A549 (cell line): ENCODE data around the gene APBB2. TPM values are rescaled to one million over a fixed set of nuclear protein-coding genes. Genes with fewer than 3 reads are reported as not detected.

Experiments used
- ATAC-seq, 2 experiments: fragments of 200-7000 bp in 1 of 2; fragments of >200 bp in 1 of 2; cut with Nextera tagmentation in 1 of 2; cut with Tn5 transposase in 1 of 2; 3 replicates each; pipeline versions ENCODE4 v1.8.0 to v1.9.1; 2018 to 2020; ENCODE audit warnings: mild to moderate bottlenecking in 1 of 2, moderate library complexity in 1 of 2
- CTCF ChIA-PET: fragments of 300-600 bp; sonication (Branson Sonifier 250); formaldehyde crosslinking; extraction: SDS; loops from one replicate; lab custom pipeline; 2021; ENCODE audit warnings: antibody characterized with exemption, inconsistent platforms; lab: Yijun Ruan, JAX
- POLR2A ChIA-PET: fragments of 350-600 bp; formaldehyde crosslinking; extraction: SDS; loops from one replicate; lab custom pipeline; 2021; ENCODE audit warnings: antibody characterized with exemption, inconsistent platforms; lab: Yijun Ruan, JAX
- DNase-seq, 2 experiments: peaks; one replicate each; pipeline versions ENCODE4 v3.0.0 to v3.0.0-alpha.2; 2011 to 2016; ENCODE audit warnings: low read depth in 1 of 2, low spot score in 1 of 2
- FAIRE-seq: peaks from 2 replicates; lab custom pipeline; 2011; peaks lifted over from hg19 to GRCh38; lab: Jason Lieb, UNC
- H3K27ac ChIP-seq, 2 experiments: fragments of >200 bp; sonication (Bioruptor Twin); formaldehyde crosslinking; 3 replicates each; pipeline ENCODE4 v1.5.1; 2016 to 2017
- H3K4me1 ChIP-seq: fragments of >200 bp; sonication (Bioruptor Twin); formaldehyde crosslinking; 3 replicates; pipeline ENCODE4 v1.6.1; 2016
- H3K4me2 ChIP-seq: fragments of >200 bp; sonication (Bioruptor Twin); formaldehyde crosslinking; 3 replicates; pipeline ENCODE4 v1.6.1; 2016
- H3K4me3 ChIP-seq: fragments of >200 bp; sonication (Bioruptor Twin); formaldehyde crosslinking; 3 replicates; pipeline ENCODE4 v1.5.1; 2016
- H3K9me3 ChIP-seq: fragments of >200 bp; sonication (Bioruptor Twin); formaldehyde crosslinking; 3 replicates; pipeline ENCODE4 v1.6.1; 2016
- CBX2 ChIP-seq: fragments of 200-600 bp; sonication (generic); IDR thresholded peaks from 2 replicates; pipeline ENCODE4 v1.6.1; 2016; ENCODE audit warnings: low read depth, mild to moderate bottlenecking, borderline replicate concordance
- CHD4 ChIP-seq: fragments of 200-600 bp; sonication (generic); IDR thresholded peaks from 2 replicates; pipeline ENCODE4 v1.6.1; 2016; ENCODE audit warnings: antibody characterized with exemption, mild to moderate bottlenecking, borderline replicate concordance
- EHF ChIP-seq: fragments of 250-450 bp; sonication (Bioruptor Pico); IDR thresholded peaks from 2 replicates; pipeline ENCODE4 v1.5.0; 2020; ENCODE audit warnings: mild to moderate bottlenecking
- HOXA7 ChIP-seq: fragments of 250-450 bp; sonication (Bioruptor Pico); IDR thresholded peaks from 2 replicates; pipeline ENCODE4 v1.5.0; 2020; ENCODE audit warnings: mild to moderate bottlenecking, moderate library complexity
- HOXB5 ChIP-seq: fragments of 250-450 bp; sonication (Bioruptor Pico); IDR thresholded peaks from 2 replicates; pipeline ENCODE4 v1.5.0; 2020; ENCODE audit warnings: mild to moderate bottlenecking, moderate library complexity
- JUN ChIP-seq, 2 experiments: fragments of >200 bp; sonication (Bioruptor Twin); formaldehyde crosslinking; IDR thresholded peaks; 2 replicates in 1 of 2; 3 replicates in 1 of 2; pipeline ENCODE4 v1.6.1; 2016 to 2017
- MAFK ChIP-seq: fragments of 450-650 bp; IDR thresholded peaks from 2 replicates; pipeline ENCODE4 v1.6.1; 2014; ENCODE audit not compliant: partially characterized antibody
- NPAS2 ChIP-seq: fragments of 250-450 bp; sonication (Bioruptor Pico); IDR thresholded peaks from 2 replicates; pipeline ENCODE4 v1.8.0; 2022; ENCODE audit warnings: mild to moderate bottlenecking, moderate library complexity, borderline replicate concordance
- RAD21 ChIP-seq, 2 experiments: fragments of >200 bp in 1 of 2; sonication (Bioruptor Twin) in 1 of 2; formaldehyde crosslinking in 1 of 2; IDR thresholded peaks in 1 of 2; conservative IDR thresholded peaks in 1 of 2; 2 replicates in 1 of 2; 3 replicates in 1 of 2; pipeline ENCODE4 v1.6.1; 2012 to 2018; ENCODE audit warnings: inconsistent platforms in 1 of 2
- RARB ChIP-seq: fragments of 250-450 bp; sonication (Bioruptor Pico); IDR thresholded peaks from 2 replicates; pipeline ENCODE4 v1.8.0; 2021; ENCODE audit warnings: mild to moderate bottlenecking, moderate library complexity
- ZFP36 ChIP-seq: fragments of 450-650 bp; IDR thresholded peaks from 2 replicates; pipeline ENCODE4 v1.6.1; 2014; ENCODE audit warnings: borderline replicate concordance; ENCODE audit not compliant: partially characterized antibody
- WGBS: methylation state at CpG from one replicate; pipeline ENCODE4 v1.1.6; 2017; ENCODE audit errors: missing lambda C conversion rate; 5-methylcytosine and 5-hydroxymethylcytosine counted together
- polyA plus RNA-seq, 4 experiments: library from polyadenylated mRNA; depleted of rRNA in 3 of 4; stranded (reverse); fragments of >200 nt; fragmentation: RNase III in 1 of 4; extraction: RNeasy Plus Mini Kit Qiagen cat#74134 plus additional on column Dnase treatment in 1 of 4; gene quantifications; 2 replicates in 3 of 4; 3 replicates in 1 of 4; pipeline ENCODE4 v1.2.3, GENCODE V29; 2011 to 2017
- TF ChIP-seq, protein P1 (sequence below): fragments of >200 bp; sonication (Bioruptor Twin); formaldehyde crosslinking; IDR thresholded peaks from 2 replicates; pipeline ENCODE4 v1.6.1; 2016
- TF ChIP-seq, protein P2 (sequence below): fragments of >200 bp; sonication (Bioruptor Twin); formaldehyde crosslinking; IDR thresholded peaks from 3 replicates; pipeline ENCODE4 v1.5.1; 2016
- TF ChIP-seq, protein P3 (sequence below): IDR thresholded peaks from 2 replicates; pipeline ENCODE4 v1.6.1; 2012
- TF ChIP-seq, protein P4 (sequence below): fragments of 250-450 bp; sonication (Bioruptor Pico); IDR thresholded peaks from 2 replicates; pipeline ENCODE4 v1.5.0; 2021; ENCODE audit warnings: mild to moderate bottlenecking, moderate library complexity, borderline replicate concordance

APBB2 gene
- polyA plus RNA-seq, 2 of the 4 experiments (the other 2 are of a cell fraction) = 8.3 to 31.9 TPM

- TF ChIP-seq CHD4 (no peak), CBX2 (no peak), HOXA7 (no peak), JUN (IDR thresholded peaks at IDR 0.05) (no peak), HOXB5 (CRISPR knock-in tag) (no peak)
- TF ChIP-seq, protein P1, sequence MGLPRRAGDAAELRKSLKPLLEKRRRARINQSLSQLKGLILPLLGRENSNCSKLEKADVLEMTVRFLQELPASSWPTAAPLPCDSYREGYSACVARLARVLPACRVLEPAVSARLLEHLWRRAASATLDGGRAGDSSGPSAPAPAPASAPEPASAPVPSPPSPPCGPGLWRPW = no peak
These were observed 45.9 kb upstream of the APBB2 start (continued) for GRCh38 chr4:41260116-41260733.

DNA sequence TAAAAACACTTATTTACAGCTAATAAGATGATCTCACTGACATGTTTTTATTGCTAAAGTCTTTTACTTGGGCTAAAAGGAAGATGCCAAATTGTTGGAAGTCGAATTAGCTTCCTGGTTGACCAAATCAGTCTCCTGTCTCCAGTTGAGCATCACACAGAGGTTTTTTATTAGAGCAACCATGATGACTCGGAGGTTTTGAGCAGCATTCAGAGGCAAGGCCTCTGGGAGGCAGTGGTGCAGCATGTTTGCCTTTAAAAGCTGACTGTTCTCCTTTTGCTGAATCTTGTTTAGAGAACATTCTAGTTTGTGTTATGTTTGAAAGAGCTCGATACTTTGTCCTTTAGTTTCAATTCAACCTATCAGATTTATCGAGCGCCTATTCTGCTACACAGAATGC lies 44.4 kb upstream of the APBB2 start:
- CTCF ChIA-PET = interaction anchor here (0.6 to 1.6 kb wide), 5 partner anchors 9 to 402 kb away, joined by 3 to 6 read pairs (median 4); no protein-coding TSS in a partner anchor
- Histone ChIP-seq H3K4me2 (peak overlapping the region; percentile 92), H3K4me3 (peak overlapping the region; percentile 99), H3K4me1 (peaks cover 33% of the 10 kb centered on the region), H3K9me3 (no peaks in the 10 kb centered on the region), H3K27ac (peak overlapping the region; percentile 99; a peak in 5 of 6 replicates)
- peak in 1 of 2 experiments; percentile 23; a peak in 2 of 6 replicates for ATAC-seq
- TF ChIP-seq RAD21 (conservative IDR thresholded peaks at IDR 0.05 in 1 of 2, IDR thresholded peaks at IDR 0.05 in 1 of 2) = peak; percentile 27 to 37; a peak in 3 of 5 replicates
- TF ChIP-seq CHD4 = no peak
- TF ChIP-seq, protein P2, sequence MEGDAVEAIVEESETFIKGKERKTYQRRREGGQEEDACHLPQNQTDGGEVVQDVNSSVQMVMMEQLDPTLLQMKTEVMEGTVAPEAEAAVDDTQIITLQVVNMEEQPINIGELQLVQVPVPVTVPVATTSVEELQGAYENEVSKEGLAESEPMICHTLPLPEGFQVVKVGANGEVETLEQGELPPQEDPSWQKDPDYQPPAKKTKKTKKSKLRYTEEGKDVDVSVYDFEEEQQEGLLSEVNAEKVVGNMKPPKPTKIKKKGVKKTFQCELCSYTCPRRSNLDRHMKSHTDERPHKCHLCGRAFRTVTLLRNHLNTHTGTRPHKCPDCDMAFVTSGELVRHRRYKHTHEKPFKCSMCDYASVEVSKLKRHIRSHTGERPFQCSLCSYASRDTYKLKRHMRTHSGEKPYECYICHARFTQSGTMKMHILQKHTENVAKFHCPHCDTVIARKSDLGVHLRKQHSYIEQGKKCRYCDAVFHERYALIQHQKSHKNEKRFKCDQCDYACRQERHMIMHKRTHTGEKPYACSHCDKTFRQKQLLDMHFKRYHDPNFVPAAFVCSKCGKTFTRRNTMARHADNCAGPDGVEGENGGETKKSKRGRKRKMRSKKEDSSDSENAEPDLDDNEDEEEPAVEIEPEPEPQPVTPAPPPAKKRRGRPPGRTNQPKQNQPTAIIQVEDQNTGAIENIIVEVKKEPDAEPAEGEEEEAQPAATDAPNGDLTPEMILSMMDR = peak; percentile 23; the same call in 1 of the 3 replicates
- TF ChIP-seq, protein P3, sequence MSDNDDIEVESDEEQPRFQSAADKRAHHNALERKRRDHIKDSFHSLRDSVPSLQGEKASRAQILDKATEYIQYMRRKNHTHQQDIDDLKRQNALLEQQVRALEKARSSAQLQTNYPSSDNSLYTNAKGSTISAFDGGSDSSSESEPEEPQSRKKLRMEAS = no peak
- TF ChIP-seq RARB = no peak
- no peak for TF ChIP-seq EHF (CRISPR knock-in tag)
- TF ChIP-seq NPAS2 (CRISPR knock-in tag) = no peak
- TF ChIP-seq MAFK = peak; percentile 84
- peak; percentile 76; the same call in 1 of the 2 replicates for TF ChIP-seq HOXA7
- DNase-seq = peak; percentile 10 to 70
- 49% methylated on average over 5 of the region's 5 CpGs for WGBS
- FAIRE-seq = no peak
- POLR2A ChIA-PET = interaction anchor here (1.1 to 4.7 kb wide), 3 partner anchors 10 to 44 kb away, joined by 3 to 72 read pairs (median 23); partner anchors contain the start of gene APBB2

- CTCF ChIA-PET = interaction anchor here (1.2 to 1.7 kb wide), 4 partner anchors 10 to 403 kb away, joined by 4 to 6 read pairs (median 4); no protein-coding TSS in a partner anchor
- ATAC-seq = no peak
- peaks cover 33% of the 10 kb centered on the region for H3K4me1 ChIP-seq
- TF ChIP-seq, protein P4, sequence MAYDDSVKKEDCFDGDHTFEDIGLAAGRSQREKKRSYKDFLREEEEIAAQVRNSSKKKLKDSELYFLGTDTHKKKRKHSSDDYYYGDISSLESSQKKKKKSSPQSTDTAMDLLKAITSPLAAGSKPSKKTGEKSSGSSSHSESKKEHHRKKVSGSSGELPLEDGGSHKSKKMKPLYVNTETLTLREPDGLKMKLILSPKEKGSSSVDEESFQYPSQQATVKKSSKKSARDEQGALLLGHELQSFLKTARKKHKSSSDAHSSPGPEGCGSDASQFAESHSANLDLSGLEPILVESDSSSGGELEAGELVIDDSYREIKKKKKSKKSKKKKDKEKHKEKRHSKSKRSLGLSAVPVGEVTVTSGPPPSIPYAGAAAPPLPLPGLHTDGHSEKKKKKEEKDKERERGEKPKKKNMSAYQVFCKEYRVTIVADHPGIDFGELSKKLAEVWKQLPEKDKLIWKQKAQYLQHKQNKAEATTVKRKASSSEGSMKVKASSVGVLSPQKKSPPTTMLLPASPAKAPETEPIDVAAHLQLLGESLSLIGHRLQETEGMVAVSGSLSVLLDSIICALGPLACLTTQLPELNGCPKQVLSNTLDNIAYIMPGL (CRISPR knock-in tag) = no peak
- no peak for TF ChIP-seq ZFP36
- 3% methylated on average over 10 of the region's 11 CpGs for WGBS
- DNase-seq = no peak
- H3K4me2 ChIP-seq = peak overlapping the region; percentile 92
- peak overlapping the region; percentile 99 for H3K4me3 ChIP-seq
- FAIRE-seq = no peak
- H3K9me3 ChIP-seq = no peaks in the 10 kb centered on the region
- H3K27ac ChIP-seq = peak overlapping the region; percentile 99
- POLR2A ChIA-PET = interaction anchor here (4.4 to 4.7 kb wide), 2 partner anchors 11 to 43 kb away, joined by 23 to 72 read pairs; partner anchors contain the start of gene APBB2
These were observed 43.6 kb upstream of the APBB2 start for GRCh38 chr4:41257906-41258305.
